GM12891 (cell line): ENCODE results near the gene COL25A1.

Source experiments
- POLR2A ChIP-seq: IDR thresholded peaks from 2 replicates; pipeline ENCODE4 v1.6.1; 2011; ENCODE audit warnings: low read depth, low read length, control low read depth
- POLR2AphosphoS5 ChIP-seq: IDR thresholded peaks from 2 replicates; pipeline ENCODE4 v1.6.1; 2011; ENCODE audit warnings: low read depth, low read length, control low read depth
- SPI1 ChIP-seq: IDR thresholded peaks from 2 replicates; pipeline ENCODE4 v1.6.1; 2011; ENCODE audit warnings: low read depth, low read length, control low read depth
- TAF1 ChIP-seq: IDR thresholded peaks from 2 replicates; pipeline ENCODE4 v1.6.1; 2011; ENCODE audit warnings: low read depth, low read length, control low read depth

GRCh38 chr4:108965472-108966076, 336.9 kb downstream of the COL25A1 start:
- no peak for TF ChIP-seq POLR2A
- TF ChIP-seq TAF1, result no peak
- no peak for TF ChIP-seq POLR2AphosphoS5
- no peak for TF ChIP-seq SPI1
